Sigmoid colon (tissue), 4 donors: ENCODE data around the gene RAI14.

Experiments used
- EP300 ChIP-seq, 4 donors: sonication (generic); formaldehyde crosslinking; IDR thresholded peaks; one replicate each; pipeline ENCODE4 v1.6.1; 2017; ENCODE audit warnings: antibody characterized with exemption in 4 of 4
- POLR2A ChIP-seq, 2 donors: fragments of 450-650 bp; IDR thresholded peaks; one replicate each; pipeline ENCODE4 v1.6.1; 2016; ENCODE audit warnings: antibody characterized with exemption in 2 of 2, mild to moderate bottlenecking in 2 of 2, moderate library complexity in 2 of 2
- POLR2AphosphoS5 ChIP-seq, 4 donors: sonication (generic); formaldehyde crosslinking; IDR thresholded peaks; one replicate each; pipeline ENCODE4 v1.6.1; 2017; ENCODE audit warnings: antibody characterized with exemption in 4 of 4
- TF ChIP-seq, protein P1 (sequence below), 4 experiments: fragments of 450-650 bp in 3 of 4; fragments of 200-600 bp in 1 of 4; IDR thresholded peaks; one replicate each; pipeline ENCODE4 v1.5.1; 2016 to 2019; ENCODE audit warnings: antibody characterized with exemption in 4 of 4, mild to moderate bottlenecking in 3 of 4, moderate library complexity in 2 of 4

DNA sequence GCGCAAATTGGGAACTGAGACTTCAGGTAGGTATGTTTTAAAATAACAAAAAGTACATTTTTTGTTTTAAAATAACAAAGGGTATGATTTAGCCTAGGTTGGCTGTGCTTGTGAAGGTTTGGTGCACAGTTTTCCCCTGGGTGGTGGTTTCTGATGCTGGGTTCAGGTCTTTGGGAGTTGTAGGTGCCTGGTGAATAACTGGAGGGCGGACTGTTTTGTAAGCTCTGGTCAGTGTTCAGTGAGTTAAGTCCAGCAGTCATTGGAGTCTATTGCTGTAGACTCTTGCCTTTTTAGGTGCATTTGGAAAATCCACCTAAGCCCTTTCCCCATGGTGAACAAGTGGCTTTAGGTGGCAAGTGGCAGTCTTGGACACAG, 43.9 kb downstream of the RAI14 start:
- TF ChIP-seq, protein P1, sequence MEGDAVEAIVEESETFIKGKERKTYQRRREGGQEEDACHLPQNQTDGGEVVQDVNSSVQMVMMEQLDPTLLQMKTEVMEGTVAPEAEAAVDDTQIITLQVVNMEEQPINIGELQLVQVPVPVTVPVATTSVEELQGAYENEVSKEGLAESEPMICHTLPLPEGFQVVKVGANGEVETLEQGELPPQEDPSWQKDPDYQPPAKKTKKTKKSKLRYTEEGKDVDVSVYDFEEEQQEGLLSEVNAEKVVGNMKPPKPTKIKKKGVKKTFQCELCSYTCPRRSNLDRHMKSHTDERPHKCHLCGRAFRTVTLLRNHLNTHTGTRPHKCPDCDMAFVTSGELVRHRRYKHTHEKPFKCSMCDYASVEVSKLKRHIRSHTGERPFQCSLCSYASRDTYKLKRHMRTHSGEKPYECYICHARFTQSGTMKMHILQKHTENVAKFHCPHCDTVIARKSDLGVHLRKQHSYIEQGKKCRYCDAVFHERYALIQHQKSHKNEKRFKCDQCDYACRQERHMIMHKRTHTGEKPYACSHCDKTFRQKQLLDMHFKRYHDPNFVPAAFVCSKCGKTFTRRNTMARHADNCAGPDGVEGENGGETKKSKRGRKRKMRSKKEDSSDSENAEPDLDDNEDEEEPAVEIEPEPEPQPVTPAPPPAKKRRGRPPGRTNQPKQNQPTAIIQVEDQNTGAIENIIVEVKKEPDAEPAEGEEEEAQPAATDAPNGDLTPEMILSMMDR (IDR thresholded peaks at IDR 0.05), result no peak
- TF ChIP-seq POLR2AphosphoS5 (IDR thresholded peaks at IDR 0.05), result no peak
- TF ChIP-seq EP300 (IDR thresholded peaks at IDR 0.05), result no peak
- no peak for TF ChIP-seq POLR2A (IDR thresholded peaks at IDR 0.05)
